Adipocyte (in vitro differentiated cells): ENCODE measurements around the gene LRRC43.
A peak's percentile ranks its signal among the peaks of the same experiment; 100 is the strongest.

Experiments used
- DNase-seq: peaks from one replicate; pipeline ENCODE4 v3.0.0-alpha.2; 2015; ENCODE audit warnings: low read depth
- H3K27me3 ChIP-seq: replicated peaks from 2 replicates; pipeline ENCODE4 v1.7.0; 2013; ENCODE audit warnings: mild to moderate bottlenecking, low read length, moderate library complexity; ENCODE audit not compliant: control insufficient read depth, insufficient read depth
- H3K36me3 ChIP-seq: 2 replicates; pipeline ENCODE4 v1.7.0; 2013; ENCODE audit warnings: low read length, mild to moderate bottlenecking, moderate library complexity; ENCODE audit not compliant: control insufficient read depth, insufficient read depth, severe bottlenecking
- H3K4me1 ChIP-seq: 2 replicates; pipeline ENCODE4 v1.7.0; 2013; ENCODE audit warnings: mild to moderate bottlenecking, low read length, moderate library complexity; ENCODE audit not compliant: control insufficient read depth, insufficient read depth
- H3K4me3 ChIP-seq: 2 replicates; pipeline ENCODE4 v1.7.0; 2013; ENCODE audit warnings: mild to moderate bottlenecking, low read length, moderate library complexity
- H3K9ac ChIP-seq: 2 replicates; pipeline ENCODE4 v1.7.0; 2013; ENCODE audit warnings: mild to moderate bottlenecking, low read length, moderate library complexity
- H3K9me3 ChIP-seq: 2 replicates; pipeline ENCODE4 v1.7.0; 2013; ENCODE audit warnings: mild to moderate bottlenecking, low read length, moderate library complexity; ENCODE audit not compliant: control insufficient read depth

LRRC43 gene

GRCh38 chr12:122183588-122183940 is 641 bp downstream of the LRRC43 start:
- Histone ChIP-seq H3K4me3 (peak overlapping the region; percentile 80), H3K36me3 (no peaks in the 10 kb centered on the region), H3K27me3 (no peaks in the 10 kb centered on the region), H3K9ac (peak overlapping the region; percentile 77), H3K9me3 (no peaks in the 10 kb centered on the region), H3K4me1 (peaks cover 5% of the 10 kb centered on the region)
- DNase-seq: no peak

- no peaks in the 10 kb centered on the region for H3K9me3 ChIP-seq
- peaks cover 3% of the 10 kb centered on the region for H3K27me3 ChIP-seq
- H3K4me3 ChIP-seq: no peak overlapping the region
- peaks cover 5% of the 10 kb centered on the region for H3K4me1 ChIP-seq
- no peaks in the 10 kb centered on the region for H3K36me3 ChIP-seq
- H3K9ac ChIP-seq: no peak overlapping the region
- DNase-seq: no peak
Observed at GRCh38 chr12:122184517-122184916, 1.6 kb downstream of the LRRC43 start.

- Histone ChIP-seq H3K4me3 (no peak overlapping the region), H3K9me3 (no peaks in the 10 kb centered on the region), H3K27me3 (peaks cover 3% of the 10 kb centered on the region), H3K9ac (no peak overlapping the region), H3K36me3 (no peaks in the 10 kb centered on the region), H3K4me1 (peaks cover 5% of the 10 kb centered on the region)
- DNase-seq: no peak
Observed at GRCh38 chr12:122185079-122185478, 2.2 kb downstream of the LRRC43 start.

GRCh38 chr12:122185494-122186082 is 2.7 kb downstream of the LRRC43 start:
- H3K4me1 ChIP-seq: peaks cover 1% of the 10 kb centered on the region
- no peak overlapping the region for H3K9ac ChIP-seq
- H3K9me3 ChIP-seq: no peaks in the 10 kb centered on the region
- no peak for DNase-seq
- H3K4me3 ChIP-seq: no peak overlapping the region
- no peaks in the 10 kb centered on the region for H3K36me3 ChIP-seq
- peaks cover 3% of the 10 kb centered on the region for H3K27me3 ChIP-seq

GRCh38 chr12:122187466-122187865 is 4.5 kb downstream of the LRRC43 start:
- Histone ChIP-seq H3K4me3 (no peak overlapping the region), H3K27me3 (peaks cover 6% of the 10 kb centered on the region), H3K4me1 (no peaks in the 10 kb centered on the region), H3K9ac (no peak overlapping the region), H3K36me3 (no peaks in the 10 kb centered on the region), H3K9me3 (no peaks in the 10 kb centered on the region)
- DNase-seq: no peak

- no peak for DNase-seq
- Histone ChIP-seq H3K4me3 (no peak overlapping the region), H3K9me3 (peaks cover 3% of the 10 kb centered on the region), H3K4me1 (no peaks in the 10 kb centered on the region), H3K27me3 (peaks cover 10% of the 10 kb centered on the region), H3K36me3 (no peaks in the 10 kb centered on the region), H3K9ac (no peak overlapping the region)
Observed at GRCh38 chr12:122189626-122190475, 6.9 kb downstream of the LRRC43 start.

- H3K36me3 ChIP-seq: no peaks in the 10 kb centered on the region
- DNase-seq: peak; percentile 63
- no peak overlapping the region for H3K4me3 ChIP-seq
- peaks cover 15% of the 10 kb centered on the region for H3K9me3 ChIP-seq
- H3K4me1 ChIP-seq: no peaks in the 10 kb centered on the region
- peaks cover 10% of the 10 kb centered on the region for H3K27me3 ChIP-seq
- no peak overlapping the region for H3K9ac ChIP-seq
Observed at GRCh38 chr12:122190842-122191668, 8.1 kb downstream of the LRRC43 start.

GRCh38 chr12:122192441-122192840 is 9.5 kb downstream of the LRRC43 start:
- Histone ChIP-seq H3K27me3 (peaks cover 12% of the 10 kb centered on the region), H3K36me3 (no peaks in the 10 kb centered on the region), H3K4me3 (no peak overlapping the region), H3K4me1 (no peaks in the 10 kb centered on the region), H3K9me3 (peaks cover 15% of the 10 kb centered on the region), H3K9ac (no peak overlapping the region)
- no peak for DNase-seq

- peaks cover 14% of the 10 kb centered on the region for H3K27me3 ChIP-seq
- H3K9ac ChIP-seq: no peak overlapping the region
- H3K9me3 ChIP-seq: peaks cover 15% of the 10 kb centered on the region
- H3K36me3 ChIP-seq: no peaks in the 10 kb centered on the region
- H3K4me1 ChIP-seq: no peaks in the 10 kb centered on the region
- no peak for DNase-seq
- H3K4me3 ChIP-seq: no peak overlapping the region
Observed at GRCh38 chr12:122194804-122195203, 11.9 kb downstream of the LRRC43 start.

- no peak overlapping the region for H3K9ac ChIP-seq
- peaks cover 15% of the 10 kb centered on the region for H3K9me3 ChIP-seq
- peaks cover 19% of the 10 kb centered on the region for H3K27me3 ChIP-seq
- H3K4me1 ChIP-seq: no peaks in the 10 kb centered on the region
- H3K36me3 ChIP-seq: no peaks in the 10 kb centered on the region
- DNase-seq: no peak
- no peak overlapping the region for H3K4me3 ChIP-seq
Observed at GRCh38 chr12:122195405-122195804, 12.5 kb downstream of the LRRC43 start.

- Histone ChIP-seq H3K4me3 (no peak overlapping the region), H3K9me3 (peaks cover 15% of the 10 kb centered on the region)
- DNase-seq: no peak
Observed at GRCh38 chr12:122197612-122197966, 14.7 kb downstream of the LRRC43 start.

More at GRCh38 chr12:122197612-122197966, 14.7 kb downstream of the LRRC43 start:
- no peaks in the 10 kb centered on the region for H3K4me1 ChIP-seq
- no peaks in the 10 kb centered on the region for H3K36me3 ChIP-seq
- H3K9ac ChIP-seq: no peak overlapping the region
- H3K27me3 ChIP-seq: peaks cover 35% of the 10 kb centered on the region
